Liver (tissue), 9 donors: Measurements from ENCODE around the gene SORCS2. TPM values are rescaled to one million over a fixed set of nuclear protein-coding genes. Genes with fewer than 3 reads are reported as not detected.

Experiments used
- DNase-seq: peaks from one replicate; pipeline ENCODE4 v3.0.0-alpha.2; 2017; ENCODE audit warnings: low spot score
- H3K27ac ChIP-seq, 2 donors: one replicate each; pipeline ENCODE4 v1.7.0; 2013; ENCODE audit warnings: inconsistent platforms in 2 of 2, low read length in 2 of 2, control low read depth in 1 of 2, low read depth in 1 of 2, mild to moderate bottlenecking in 1 of 2
- H3K27me3 ChIP-seq, 4 donors: one replicate each; pipeline versions ENCODE4 v1.6.1 to v1.7.0; 2013; ENCODE audit warnings: low read length in 3 of 4, inconsistent platforms in 1 of 4, mild to moderate bottlenecking in 1 of 4, moderate library complexity in 1 of 4; ENCODE audit not compliant: control insufficient read depth in 4 of 4, insufficient read depth in 4 of 4
- H3K36me3 ChIP-seq, 4 donors: one replicate each; pipeline versions ENCODE4 v1.6.1 to v1.7.0; 2013; ENCODE audit warnings: low read length in 3 of 4, mild to moderate bottlenecking in 3 of 4, low read depth in 1 of 4, moderate library complexity in 1 of 4; ENCODE audit not compliant: control insufficient read depth in 4 of 4, insufficient read depth in 3 of 4
- H3K4me1 ChIP-seq, 4 donors: one replicate each; pipeline versions ENCODE4 v1.6.1 to v1.7.0; 2013; ENCODE audit warnings: low read length in 3 of 4, mild to moderate bottlenecking in 3 of 4, moderate library complexity in 1 of 4; ENCODE audit not compliant: control insufficient read depth in 4 of 4, insufficient read depth in 4 of 4
- H3K4me3 ChIP-seq, 3 donors: one replicate each; pipeline versions ENCODE4 v1.6.1 to v1.7.0; 2013; ENCODE audit warnings: low read length in 3 of 3, control low read depth in 1 of 3, low read depth in 1 of 3, mild to moderate bottlenecking in 1 of 3
- H3K9ac ChIP-seq, 2 donors: one replicate each; pipeline ENCODE4 v1.7.0; 2013; ENCODE audit warnings: low read length in 2 of 2, mild to moderate bottlenecking in 2 of 2, moderate library complexity in 2 of 2, control low read depth in 1 of 2, low read depth in 1 of 2
- H3K9me3 ChIP-seq, 4 donors: one replicate each; pipeline versions ENCODE4 v1.6.1 to v1.7.0; 2013; ENCODE audit warnings: low read length in 3 of 4; ENCODE audit not compliant: control insufficient read depth in 4 of 4
- CTCF ChIP-seq: fragments of 150-350 bp; IDR thresholded peaks from 2 replicates; pipeline ENCODE4 v1.5.1; 2017; ENCODE audit warnings: improper control_type of control experiment, low read depth, low read length; ENCODE audit not compliant: missing input control
- EGR1 ChIP-seq, 2 donors: IDR thresholded peaks; 2 replicates each; pipeline ENCODE4 v1.6.1; 2016 to 2018; ENCODE audit warnings: antibody characterized with exemption in 2 of 2, low read depth in 2 of 2
- FOXA1 ChIP-seq: IDR thresholded peaks from 2 replicates; pipeline ENCODE4 v1.6.1; 2016; ENCODE audit warnings: antibody characterized with exemption
- FOXA2 ChIP-seq: IDR thresholded peaks from 2 replicates; pipeline ENCODE4 v1.6.1; 2016; ENCODE audit warnings: antibody characterized with exemption
- GABPA ChIP-seq, 2 donors: IDR thresholded peaks in 1 of 2; conservative IDR thresholded peaks in 1 of 2; 2 replicates each; pipeline ENCODE4 v1.6.1; 2016; ENCODE audit warnings: antibody characterized with exemption in 2 of 2, mild to moderate bottlenecking in 1 of 2, moderate library complexity in 1 of 2
- HNF4A ChIP-seq, 2 donors: conservative IDR thresholded peaks; 2 replicates each; pipeline ENCODE4 v1.6.1; 2016; ENCODE audit warnings: antibody characterized with exemption in 2 of 2, mild to moderate bottlenecking in 2 of 2
- HNF4G ChIP-seq: IDR thresholded peaks from 2 replicates; pipeline ENCODE4 v1.6.1; 2016; ENCODE audit warnings: antibody characterized with exemption
- JUND ChIP-seq, 2 donors: IDR thresholded peaks; 2 replicates each; pipeline ENCODE4 v1.6.1; 2016; ENCODE audit warnings: antibody characterized with exemption in 2 of 2
- MAX ChIP-seq: IDR thresholded peaks from 2 replicates; pipeline ENCODE4 v1.6.1; 2016; ENCODE audit warnings: antibody characterized with exemption
- NR2F2 ChIP-seq: IDR thresholded peaks from 2 replicates; pipeline ENCODE4 v1.6.1; 2016; ENCODE audit warnings: antibody characterized with exemption
- RAD21 ChIP-seq, 2 donors: IDR thresholded peaks; 2 replicates each; pipeline ENCODE4 v1.6.1; 2016; ENCODE audit warnings: antibody characterized with exemption in 2 of 2, mild to moderate bottlenecking in 2 of 2
- REST ChIP-seq: IDR thresholded peaks from 2 replicates; pipeline ENCODE4 v1.6.1; 2016; ENCODE audit warnings: antibody characterized with exemption, mild to moderate bottlenecking
- RXRA ChIP-seq, 2 donors: IDR thresholded peaks; 2 replicates each; pipeline ENCODE4 v1.6.1; 2017 to 2018; ENCODE audit warnings: antibody characterized with exemption in 2 of 2, mild to moderate bottlenecking in 1 of 2
- SP1 ChIP-seq: IDR thresholded peaks from 2 replicates; pipeline ENCODE4 v1.6.1; 2018; ENCODE audit warnings: antibody characterized with exemption, mild to moderate bottlenecking
- TAF1 ChIP-seq: conservative IDR thresholded peaks from 2 replicates; pipeline ENCODE4 v1.6.1; 2016; ENCODE audit warnings: antibody characterized with exemption, mild to moderate bottlenecking
- YY1 ChIP-seq: IDR thresholded peaks from 2 replicates; pipeline ENCODE4 v1.6.1; 2016; ENCODE audit warnings: antibody characterized with exemption, mild to moderate bottlenecking
- WGBS: extraction: QIAGEN DNeasy Blood & Tissue Kit; methylation state at CpG from one replicate; pipeline ENCODE4 v1.1.7; 2013; 5-methylcytosine and 5-hydroxymethylcytosine counted together
- polyA plus RNA-seq, 2 donors: library from polyadenylated mRNA; stranded (reverse) in 1 of 2; unstranded in 1 of 2; fragments of 200-250 nt in 1 of 2; fragments of >200 nt in 1 of 2; fragmentation: Nextera tagmentation in 1 of 2; extraction: Ambion mirVana in 1 of 2; gene quantifications; one replicate each; pipeline versions ENCODE4 v1.2.1 to v1.2.3, GENCODE V29; 2013 to 2015
- total RNA-seq, 2 donors: library from RNA; depleted of rRNA; stranded (reverse); fragments of >200 nt; gene quantifications; one replicate each; pipeline ENCODE4 v1.2.3, GENCODE V29; 2014
- TF ChIP-seq, protein P1 (sequence below): IDR thresholded peaks from 2 replicates; pipeline ENCODE4 v1.6.1; 2016; ENCODE audit warnings: antibody characterized with exemption
- TF ChIP-seq, protein P2 (sequence below): IDR thresholded peaks from 2 replicates; pipeline ENCODE4 v1.6.1; 2016; ENCODE audit warnings: antibody characterized with exemption
- donor health status: healthy.
- donor health status: healthy.
- donor health status: healthy.
- donor health status: healthy.
- donor health status: healthy.

SORCS2 gene
- total and polyA plus RNA-seq, 4 donors = 0.10 to 1.4 (median 0.92) TPM

DNA sequence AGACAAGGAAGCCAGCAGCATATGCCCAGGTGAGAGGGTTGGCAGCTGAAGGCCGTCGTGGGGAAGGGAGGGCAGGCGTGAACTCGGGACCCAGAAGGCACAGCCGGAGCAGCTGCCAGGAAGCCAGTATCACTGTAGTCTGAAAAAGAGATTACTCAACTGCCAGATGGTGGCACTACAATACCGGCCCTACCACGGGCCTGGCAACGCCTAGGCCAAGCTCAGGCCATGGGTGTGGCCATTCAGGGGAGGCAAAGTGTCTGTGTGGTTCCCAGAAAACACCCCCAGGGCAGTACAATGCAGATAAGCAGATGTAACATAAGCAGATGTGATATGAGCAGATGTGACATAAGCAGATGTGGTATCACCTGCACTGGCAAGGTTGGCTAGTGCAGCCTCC is 511.4 kb downstream of the SORCS2 start:
- no peak for TF ChIP-seq REST
- no peak for TF ChIP-seq EGR1 (IDR thresholded peaks at IDR 0.05; ENCODE audit: low read depth in 2 of 2)
- TF ChIP-seq, protein P1, sequence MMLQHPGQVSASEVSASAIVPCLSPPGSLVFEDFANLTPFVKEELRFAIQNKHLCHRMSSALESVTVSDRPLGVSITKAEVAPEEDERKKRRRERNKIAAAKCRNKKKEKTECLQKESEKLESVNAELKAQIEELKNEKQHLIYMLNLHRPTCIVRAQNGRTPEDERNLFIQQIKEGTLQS = no peak
- TF ChIP-seq RAD21 (IDR thresholded peaks at IDR 0.05) = no peak
- TF ChIP-seq RXRA (IDR thresholded peaks at IDR 0.05) = no peak
- no peak for TF ChIP-seq FOXA1
- TF ChIP-seq JUND (IDR thresholded peaks at IDR 0.05) = no peak
- Histone ChIP-seq H3K4me3 (no peak overlapping the region), H3K9me3 (no peaks in the 10 kb centered on the region), H3K27me3 (no peaks in the 10 kb centered on the region), H3K36me3 (no peaks in the 10 kb centered on the region), H3K27ac (no peak overlapping the region), H3K4me1 (no peaks in the 10 kb centered on the region), H3K9ac (no peak overlapping the region)
- 88% methylated on average over 8 of the region's 8 CpGs for WGBS
- no peak for DNase-seq

- no peak for TF ChIP-seq RXRA (IDR thresholded peaks at IDR 0.05)
- no peak for TF ChIP-seq CTCF
- TF ChIP-seq REST = no peak
- TF ChIP-seq, protein P2, sequence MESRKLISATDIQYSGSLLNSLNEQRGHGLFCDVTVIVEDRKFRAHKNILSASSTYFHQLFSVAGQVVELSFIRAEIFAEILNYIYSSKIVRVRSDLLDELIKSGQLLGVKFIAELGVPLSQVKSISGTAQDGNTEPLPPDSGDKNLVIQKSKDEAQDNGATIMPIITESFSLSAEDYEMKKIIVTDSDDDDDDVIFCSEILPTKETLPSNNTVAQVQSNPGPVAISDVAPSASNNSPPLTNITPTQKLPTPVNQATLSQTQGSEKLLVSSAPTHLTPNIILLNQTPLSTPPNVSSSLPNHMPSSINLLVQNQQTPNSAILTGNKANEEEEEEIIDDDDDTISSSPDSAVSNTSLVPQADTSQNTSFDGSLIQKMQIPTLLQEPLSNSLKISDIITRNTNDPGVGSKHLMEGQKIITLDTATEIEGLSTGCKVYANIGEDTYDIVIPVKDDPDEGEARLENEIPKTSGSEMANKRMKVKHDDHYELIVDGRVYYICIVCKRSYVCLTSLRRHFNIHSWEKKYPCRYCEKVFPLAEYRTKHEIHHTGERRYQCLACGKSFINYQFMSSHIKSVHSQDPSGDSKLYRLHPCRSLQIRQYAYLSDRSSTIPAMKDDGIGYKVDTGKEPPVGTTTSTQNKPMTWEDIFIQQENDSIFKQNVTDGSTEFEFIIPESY = no peak
- TF ChIP-seq, protein P1 = no peak
- no peak for TF ChIP-seq FOXA1
- TF ChIP-seq TAF1 = no peak
- TF ChIP-seq HNF4G = no peak
- TF ChIP-seq NR2F2 = no peak
- TF ChIP-seq YY1 = no peak
- TF ChIP-seq EGR1 (IDR thresholded peaks at IDR 0.05; ENCODE audit: low read depth in 2 of 2) = no peak
- no peak for TF ChIP-seq HNF4A (conservative IDR thresholded peaks at IDR 0.05)
- TF ChIP-seq SP1 = no peak
- no peak for TF ChIP-seq JUND (IDR thresholded peaks at IDR 0.05)
- no peak for TF ChIP-seq MAX
- TF ChIP-seq FOXA2 = no peak
- no peak for TF ChIP-seq GABPA (IDR thresholded peaks at IDR 0.05 in 1 of 2, conservative IDR thresholded peaks at IDR 0.05 in 1 of 2)
- H3K27ac ChIP-seq = no peak overlapping the region
- no peak for DNase-seq
- H3K27me3 ChIP-seq = no peaks in the 10 kb centered on the region
- no peaks in the 10 kb centered on the region for H3K36me3 ChIP-seq
- H3K4me3 ChIP-seq = no peak overlapping the region
- H3K9me3 ChIP-seq = no peaks in the 10 kb centered on the region
- 96% methylated on average over 16 of the region's 16 CpGs for WGBS
- H3K4me1 ChIP-seq = no peaks in the 10 kb centered on the region
- H3K9ac ChIP-seq = no peak overlapping the region
Measured at GRCh38 chr4:7704091-7704490, 511.8 kb downstream of the SORCS2 start.
